Hematopoietic multipotent progenitor cell treated with erythropoietin and hydrocortisone succinate and interleukin-3 and kit ligand, for 17 days (in vitro differentiated cells): Measurements from ENCODE around the gene FGFR4.
"Not testable (repeated sequence)": the region's sequence is repeated elsewhere in the genome, so short reads cannot be mapped to it uniquely, and the experiment has no call there.

ENCODE experiments used
- DNase-seq: peaks from one replicate; pipeline ENCODE4 v3.0.0-alpha.2; 2015; ENCODE audit warnings: low spot score

FGFR4 gene

DNA sequence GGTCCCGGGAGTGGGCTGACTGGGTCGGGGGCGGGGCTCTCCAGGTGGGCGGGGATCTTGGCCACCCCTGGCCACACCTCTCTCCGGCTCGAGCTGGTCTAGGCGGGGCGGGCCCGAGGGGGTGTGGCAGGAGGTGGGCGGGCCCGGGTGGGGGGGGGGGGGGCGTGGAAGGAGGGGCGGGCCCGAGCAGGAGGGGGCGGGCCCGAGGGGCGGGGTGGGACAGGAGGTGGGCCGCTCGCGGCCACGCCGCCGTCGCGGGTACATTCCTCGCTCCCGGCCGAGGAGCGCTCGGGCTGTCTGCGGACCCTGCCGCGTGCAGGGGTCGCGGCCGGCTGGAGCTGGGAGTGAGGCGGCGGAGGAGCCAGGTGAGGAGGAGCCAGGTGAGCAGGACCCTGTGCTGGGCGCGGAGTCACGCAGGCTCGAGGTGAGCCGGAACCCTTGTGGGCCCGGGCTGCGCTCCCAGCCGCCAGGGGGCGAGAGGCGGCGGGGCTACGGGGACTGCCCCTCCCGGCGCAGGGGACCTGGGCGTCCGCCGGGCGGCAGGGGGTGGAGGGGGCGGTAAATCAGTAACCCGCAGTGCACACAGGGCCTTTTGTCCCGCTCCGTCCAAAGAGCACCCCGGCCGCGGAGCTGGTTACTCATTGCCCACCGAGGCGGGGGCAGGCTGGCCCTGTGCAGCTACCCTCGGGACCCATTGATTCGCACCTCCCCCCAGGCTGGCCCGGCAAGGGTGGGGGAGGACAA lies at the start of gene FGFR4:
Gene FGFR4 (plus strand): TSS at position 262 of the 744 bp plus-strand sequence. CDS start 2,688 bp downstream, outside the sequence.
- DNase-seq = peak; percentile 81

DNA sequence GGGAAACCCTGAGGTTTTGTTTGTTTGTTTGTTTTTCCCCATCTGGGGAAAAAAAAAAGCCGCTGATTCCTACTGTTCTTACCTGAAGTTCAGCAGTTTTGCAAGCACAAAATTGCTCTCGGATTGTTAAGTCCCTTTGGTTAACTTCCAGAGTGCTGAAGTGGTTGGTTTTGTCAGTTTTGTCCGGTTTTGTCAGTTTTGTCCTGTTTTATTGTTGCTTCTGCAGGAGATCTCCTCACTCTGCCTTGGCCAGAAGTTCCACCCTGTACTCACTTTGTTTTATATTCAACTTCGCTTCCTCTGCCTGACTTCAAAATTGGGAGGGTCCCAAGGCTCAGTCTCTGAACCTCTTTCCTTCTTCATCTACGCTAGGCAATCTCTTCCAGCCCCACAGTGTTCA lies 49.8 kb upstream of the FGFR4 start:
- DNase-seq = peak; percentile 4

- DNase-seq = peak; percentile 4
These were observed 45.8 kb upstream of the FGFR4 start for GRCh38 chr5:177040814-177041420.

- peak; percentile 24 for DNase-seq
These were observed 44.8 kb upstream of the FGFR4 start for GRCh38 chr5:177041936-177042335.

GRCh38 chr5:177043114-177043513 lies 43.6 kb upstream of the FGFR4 start:
- DNase-seq = no peak

DNA sequence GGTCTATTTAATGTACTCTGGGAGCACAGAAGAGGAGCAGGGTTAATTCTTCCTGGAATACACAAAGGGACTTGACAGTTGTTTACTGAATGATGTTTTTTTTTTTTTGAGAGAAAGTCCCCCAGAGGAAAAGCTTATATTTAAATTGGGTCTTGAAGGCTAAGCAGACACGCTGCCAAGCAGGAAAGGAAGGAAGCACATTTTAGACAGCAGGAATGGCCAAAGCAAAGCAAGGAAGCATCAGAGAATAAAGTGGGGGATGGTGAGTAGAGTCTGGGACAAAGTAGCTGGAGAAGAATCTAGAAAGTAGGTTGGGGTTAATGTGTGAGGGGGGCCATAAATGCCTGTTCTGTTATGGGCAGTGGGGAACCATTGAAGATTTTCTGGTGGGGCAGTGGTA lies 42.8 kb upstream of the FGFR4 start:
- no peak for DNase-seq

- peak; percentile 3 for DNase-seq
These were observed 42.1 kb upstream of the FGFR4 start for GRCh38 chr5:177044641-177045040.

DNA sequence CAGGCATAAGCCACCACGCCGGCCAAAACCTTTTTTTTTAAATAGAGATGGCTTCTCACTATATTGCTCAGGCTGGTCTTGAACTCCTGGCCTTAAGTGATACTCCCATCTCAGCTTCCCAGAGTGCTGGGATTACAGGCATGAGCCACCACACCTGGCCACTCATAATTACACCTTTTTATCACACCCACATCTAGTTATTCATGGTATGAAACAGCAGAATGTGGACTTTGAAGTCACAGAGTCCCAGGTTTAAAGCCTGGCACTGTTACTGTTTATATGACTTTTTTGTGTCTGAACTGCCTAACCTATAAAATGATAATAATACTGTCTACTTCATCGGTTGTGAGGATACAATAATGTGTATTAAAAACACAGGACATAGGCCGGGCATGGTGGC lies 41.1 kb upstream of the FGFR4 start:
- no peak for DNase-seq

DNA sequence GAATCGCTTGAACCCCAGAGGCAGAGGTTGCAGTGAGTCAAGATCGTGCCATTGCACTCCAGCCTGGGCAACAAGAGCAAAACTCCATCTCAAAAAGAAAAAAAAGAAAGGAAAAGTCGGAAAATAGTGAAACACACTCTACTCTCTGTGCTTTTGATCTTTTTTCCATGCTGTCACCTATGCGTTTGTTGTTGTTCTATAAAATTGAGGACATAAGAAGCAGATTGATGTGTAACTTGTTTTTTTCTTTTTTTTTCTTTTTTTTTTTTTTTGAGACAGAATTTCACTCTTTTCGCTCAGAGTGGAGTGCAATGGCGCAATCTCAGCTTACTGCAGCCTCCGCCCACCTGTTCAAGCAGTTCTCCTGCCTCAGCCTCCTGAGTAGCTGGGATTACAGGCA lies 38.2 kb upstream of the FGFR4 start:
- not testable (repeated sequence) for DNase-seq

DNA sequence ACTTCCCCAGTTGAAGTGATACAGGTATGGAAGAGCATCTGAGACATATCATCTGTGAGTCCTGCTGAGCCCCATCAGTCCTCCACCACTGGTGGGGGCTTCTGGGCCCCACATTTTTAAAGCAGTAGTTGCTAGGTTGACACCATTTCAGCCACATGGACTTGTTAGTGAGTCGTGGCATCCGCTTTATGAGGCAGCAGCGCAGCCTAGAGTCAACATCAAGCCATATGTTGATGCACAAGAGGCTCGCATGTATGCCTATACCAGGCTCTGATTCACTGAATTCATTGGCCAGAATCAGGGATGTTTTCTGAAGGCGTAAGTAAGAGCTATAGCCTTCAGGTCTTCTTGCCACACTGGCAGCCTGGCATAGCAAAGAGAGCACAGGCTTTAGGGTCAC lies 37.4 kb upstream of the FGFR4 start:
- DNase-seq = peak; percentile 67

- no peak for DNase-seq
These were observed 22.0 kb upstream of the FGFR4 start for GRCh38 chr5:177064500-177065277.

DNA sequence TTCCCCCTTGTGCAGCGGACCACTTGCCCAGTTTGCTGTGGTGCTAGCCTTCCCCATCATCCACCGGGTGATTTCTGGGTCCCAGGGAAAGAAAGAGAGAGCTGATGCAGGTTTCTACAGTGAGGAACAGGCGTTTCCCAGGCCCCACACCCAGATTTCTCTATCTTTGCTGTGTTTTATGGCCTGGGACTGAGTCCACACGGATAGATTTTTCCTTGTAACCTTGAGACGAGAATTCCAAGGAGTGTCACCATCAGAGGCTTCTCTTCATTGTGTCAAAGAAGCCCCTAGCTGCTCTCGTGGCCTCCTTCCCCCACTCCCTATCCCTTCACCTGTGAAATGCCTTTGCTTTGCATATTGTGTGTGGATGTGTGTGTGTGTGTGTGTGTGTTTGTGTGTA lies 21.2 kb upstream of the FGFR4 start:
- DNase-seq = no peak

DNA sequence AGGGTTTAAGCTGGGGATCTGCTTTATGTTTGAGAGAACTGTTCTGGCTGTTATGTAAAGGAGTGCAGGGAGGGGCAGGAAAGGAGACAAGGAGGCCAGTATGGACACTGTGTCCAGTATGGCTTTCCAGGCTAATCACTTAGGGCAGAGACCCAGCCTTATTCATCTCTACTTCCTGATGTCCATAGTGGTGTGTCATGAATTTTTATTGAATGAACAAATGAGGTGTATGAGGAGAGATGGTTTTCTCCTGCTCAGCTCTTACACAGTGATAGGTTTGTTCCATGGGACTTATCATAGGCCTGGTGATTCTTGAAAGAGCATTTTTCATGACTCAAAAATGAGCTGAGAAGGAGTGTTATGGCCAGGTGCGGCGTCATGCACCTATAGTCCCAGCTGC lies 20.5 kb upstream of the FGFR4 start:
- DNase-seq = no peak

DNA sequence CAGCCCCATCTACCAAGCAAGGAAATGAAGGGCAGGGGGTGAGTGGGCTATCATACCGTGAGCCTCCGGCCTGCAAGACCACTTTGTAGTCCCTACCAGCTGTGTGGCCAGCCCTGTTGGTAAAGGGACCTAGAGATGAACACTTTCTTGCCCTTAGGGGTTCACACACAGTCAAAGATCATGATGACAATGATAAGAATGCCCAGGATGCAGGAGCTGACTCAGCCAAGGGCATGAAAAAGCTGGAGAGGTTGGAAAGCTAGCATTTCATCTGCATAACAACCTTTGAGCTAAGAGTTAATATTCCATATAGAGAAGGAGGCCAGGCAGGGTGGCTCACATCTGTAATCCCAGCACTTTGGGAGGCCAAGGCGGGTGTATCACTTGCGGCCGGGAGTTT lies 19.2 kb upstream of the FGFR4 start:
- no peak for DNase-seq

- DNase-seq = no peak
These were observed 16.1 kb upstream of the FGFR4 start for GRCh38 chr5:177070536-177071191.

DNA sequence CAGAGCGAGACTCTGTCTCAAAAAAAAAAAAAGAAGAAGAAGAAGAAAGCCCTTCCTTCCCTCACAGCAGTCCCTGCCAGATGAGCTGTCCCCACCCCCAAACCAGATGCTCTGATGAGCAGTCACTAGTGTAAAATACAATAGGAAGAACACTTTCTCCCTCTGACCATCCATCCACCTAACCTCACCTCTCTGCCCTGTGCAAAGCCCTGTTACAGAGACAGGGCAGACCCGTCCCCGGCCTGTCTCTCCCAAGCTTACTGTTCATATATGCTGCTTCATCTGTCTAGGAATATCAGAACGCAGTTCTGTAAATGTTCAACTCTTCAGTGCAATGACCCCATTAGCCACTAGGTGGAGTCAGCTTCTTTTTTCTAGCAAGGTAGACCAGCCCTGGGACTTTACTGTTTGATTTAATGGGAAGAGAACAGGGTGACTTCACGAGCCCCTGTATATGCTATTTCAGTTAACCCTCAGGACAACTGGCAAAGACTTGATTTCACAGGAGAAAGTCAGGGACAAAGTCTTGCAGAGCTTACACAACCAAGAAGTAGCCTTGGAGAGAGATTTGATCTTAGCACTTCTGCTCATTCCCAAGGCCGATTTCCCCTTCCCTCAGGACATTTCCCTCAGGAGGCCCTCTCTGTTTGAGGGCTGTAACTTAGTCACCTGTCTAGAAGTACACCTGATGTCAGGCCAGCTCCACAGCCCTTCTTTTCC lies 14.9 kb upstream of the FGFR4 start:
- peak; percentile 88 for DNase-seq

- DNase-seq = no peak
These were observed 9.4 kb upstream of the FGFR4 start for GRCh38 chr5:177077335-177077734.

DNA sequence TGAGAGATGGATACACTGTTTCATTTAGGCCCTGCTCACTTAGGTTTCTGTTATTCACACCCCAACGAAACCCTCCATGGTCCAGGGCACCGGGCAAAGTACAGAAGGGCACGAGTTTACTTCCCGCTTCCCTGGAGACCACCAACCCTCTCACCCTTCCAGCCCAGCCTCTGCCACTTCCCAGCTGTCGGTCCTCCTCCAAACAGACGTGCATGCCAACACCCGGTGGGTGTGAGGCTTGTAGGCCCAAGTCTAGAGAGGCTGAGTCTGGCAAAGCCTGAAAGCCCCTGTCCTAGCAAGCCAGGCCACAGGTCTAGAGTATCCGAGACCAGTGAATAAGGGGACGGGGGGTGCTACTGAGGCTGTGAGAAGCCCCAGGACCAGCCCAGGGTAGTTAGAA lies 7.1 kb upstream of the FGFR4 start:
- no peak for DNase-seq

GRCh38 chr5:177080265-177080664 lies 6.5 kb upstream of the FGFR4 start:
- DNase-seq = no peak

GRCh38 chr5:177081859-177082258 lies 4.9 kb upstream of the FGFR4 start:
- no peak for DNase-seq

DNA sequence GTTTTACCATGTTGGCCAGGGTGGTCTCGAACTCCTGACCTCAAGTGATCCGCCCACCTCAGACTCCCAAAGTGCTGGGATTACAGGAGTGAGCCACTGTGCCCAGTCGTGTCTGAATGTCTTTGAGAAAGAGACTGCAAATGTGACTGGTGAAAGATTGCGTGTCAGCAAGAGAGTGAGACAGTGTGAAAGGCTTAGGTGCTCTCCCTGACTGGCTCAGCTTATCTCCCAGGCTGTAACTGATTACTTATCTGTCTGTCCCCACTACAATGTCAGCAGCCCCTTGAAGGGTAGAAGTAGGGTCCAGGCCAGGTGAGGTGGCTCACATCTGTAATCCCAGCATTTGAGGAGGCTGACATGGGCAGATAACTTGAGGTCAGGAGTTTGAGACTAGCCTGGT lies 3.4 kb upstream of the FGFR4 start:
- DNase-seq = no peak

DNA sequence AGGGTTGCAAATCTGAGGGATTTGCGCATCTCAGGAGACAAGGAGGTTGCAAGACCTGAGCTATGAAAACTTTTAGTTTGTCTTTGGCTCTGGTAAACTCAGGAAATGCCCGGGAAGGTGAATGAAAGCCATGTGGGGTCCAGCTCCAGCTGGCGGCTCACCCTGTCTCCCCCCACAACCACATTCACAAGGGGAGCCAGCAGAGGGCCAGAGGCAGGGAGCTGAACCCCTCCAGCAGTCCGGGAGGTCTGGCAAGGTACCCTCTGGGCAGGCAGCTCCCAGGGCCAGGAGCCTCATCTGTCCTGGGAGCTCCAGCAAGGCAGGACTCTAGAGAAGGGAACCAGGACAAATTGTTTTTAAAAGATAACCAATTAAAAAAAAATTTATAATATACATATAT lies 2.5 kb upstream of the FGFR4 start:
- no peak for DNase-seq
